ENCODE measurements around the gene ZNF573. TPM values are rescaled to one million over a fixed set of nuclear protein-coding genes. Genes with fewer than 3 reads are reported as not detected.
"Not testable (repeated sequence)": the region's sequence is repeated elsewhere in the genome, so short reads cannot be mapped to it uniquely, and the experiment has no call there.

Gene ZNF573
- total and polyA plus RNA-seq, 2 donors (not counting 3 experiments of a cell fraction or from before 2014, with no cell fraction given) = 1.4 to 6.3 TPM

- ChIA-PET POLR2A (no interaction called here), CTCF (interaction anchor here (1.0 kb wide), 1 partner anchor 9 kb away, joined by 3 read pairs; no protein-coding TSS in a partner anchor)
- H3K9me3 ChIP-seq (replicated peaks; ENCODE audit: control insufficient read depth, insufficient read depth, low read length) = no peaks in the 10 kb centered on the region
- H3K9me1 ChIP-seq (replicated peaks; ENCODE audit: control insufficient read depth, extremely low read depth, insufficient read depth, low read length) = no peaks in the 10 kb centered on the region
- TF ChIP-seq JUN (IDR thresholded peaks at IDR 0.05; ENCODE audit: borderline replicate concordance, insufficient read depth, insufficient read length, low read depth) = no peak
- no peak overlapping the region for H2AFZ ChIP-seq (ENCODE audit: low read depth, low read length)
- FAIRE-seq (no peak), DNase-seq (ENCODE audit: low read depth, low spot score) (no peak)
- H3K4me3 ChIP-seq (replicated peaks in 1 of 3; ENCODE audit: insufficient read depth in 1 of 3, low read depth in 1 of 3, low read length in 3 of 3) = no peak overlapping the region
- no TSS peak for BruUV-seq (replicated peaks)
- peaks cover 2% of the 10 kb centered on the region for H3K79me2 ChIP-seq (ENCODE audit: control insufficient read depth, insufficient read depth, low read length)
- H3K36me3 ChIP-seq (ENCODE audit: control insufficient read depth in 2 of 2, extremely low read depth in 1 of 2, insufficient read depth in 2 of 2, low read length in 2 of 2) = no peaks in the 10 kb centered on the region
- intact Hi-C loops (cut with micrococcal nuclease) (no loop called here), dilution Hi-C loops (cut with MboI; ENCODE audit: extremely low pct_ligation_motif_present, low sequenced_read_pairs) (no loop called here)
- H3K4me2 ChIP-seq (ENCODE audit: insufficient read depth, low read length) = no peak overlapping the region
- no peak overlapping the region for H3K9ac ChIP-seq (replicated peaks; ENCODE audit: extremely low read depth, insufficient read depth, low read length)
- H3K27ac ChIP-seq (ENCODE audit: insufficient read depth, low read depth, low read length) = no peak overlapping the region
- H3K27me3 ChIP-seq (ENCODE audit: control insufficient read depth in 2 of 2, insufficient read depth in 2 of 2, low read length in 2 of 2) = no peaks in the 10 kb centered on the region
- no peaks in the 10 kb centered on the region for H3K4me1 ChIP-seq (ENCODE audit: control insufficient read depth, extremely low read depth, insufficient read depth, low read length)
- no peaks in the 10 kb centered on the region for H4K20me1 ChIP-seq (replicated peaks; ENCODE audit: control insufficient read depth, extremely low read depth, insufficient read depth, low read length)
Observed at GRCh38 chr19:37770985-37771384, 8.4 kb downstream of the ZNF573 start.

DNA sequence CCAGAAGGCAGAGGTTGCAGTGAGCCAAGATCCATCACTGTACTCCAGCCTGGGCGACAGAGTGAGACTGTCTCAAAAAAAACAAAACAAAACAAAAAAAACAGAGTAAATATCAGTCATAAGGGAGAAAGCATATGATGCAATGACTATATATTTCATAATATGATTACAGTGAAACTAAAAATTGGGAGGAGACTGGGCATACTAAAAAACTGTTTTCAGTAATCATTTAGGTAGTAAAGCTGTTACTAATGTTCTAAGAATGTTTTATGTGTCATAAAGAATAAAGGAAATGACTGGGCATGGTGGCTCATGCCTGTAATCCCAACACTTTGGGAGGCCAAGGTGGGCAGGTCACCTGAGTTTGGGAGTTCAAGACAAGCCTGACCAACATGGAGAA lies 15.9 kb downstream of the ZNF573 start:
- Histone ChIP-seq H3K9ac (replicated peaks; ENCODE audit: extremely low read depth, insufficient read depth, low read length) (no peak overlapping the region), H3K4me1 (ENCODE audit: control insufficient read depth, extremely low read depth, insufficient read depth, low read length) (no peaks in the 10 kb centered on the region), H3K79me2 (ENCODE audit: control insufficient read depth, insufficient read depth, low read length) (no peaks in the 10 kb centered on the region), H2AFZ (ENCODE audit: low read depth, low read length) (no peak overlapping the region), H3K4me2 (ENCODE audit: insufficient read depth, low read length) (no peak overlapping the region), H3K9me3 (replicated peaks; ENCODE audit: control insufficient read depth, insufficient read depth, low read length) (no peaks in the 10 kb centered on the region), H3K27ac (ENCODE audit: insufficient read depth, low read depth, low read length) (no peak overlapping the region), H3K27me3 (ENCODE audit: control insufficient read depth in 2 of 2, insufficient read depth in 2 of 2, low read length in 2 of 2) (no peaks in the 10 kb centered on the region), H4K20me1 (replicated peaks; ENCODE audit: control insufficient read depth, extremely low read depth, insufficient read depth, low read length) (no peaks in the 10 kb centered on the region), H3K36me3 (ENCODE audit: control insufficient read depth in 2 of 2, extremely low read depth in 1 of 2, insufficient read depth in 2 of 2, low read length in 2 of 2) (no peaks in the 10 kb centered on the region), H3K4me3 (replicated peaks in 1 of 3; ENCODE audit: insufficient read depth in 1 of 3, low read depth in 1 of 3, low read length in 3 of 3) (no peak overlapping the region), H3K9me1 (replicated peaks; ENCODE audit: control insufficient read depth, extremely low read depth, insufficient read depth, low read length) (no peaks in the 10 kb centered on the region)
- FAIRE-seq (no peak), DNase-seq (ENCODE audit: low read depth, low spot score) (no peak)
- ChIA-PET CTCF (no interaction called here), POLR2A (no interaction called here)
- intact Hi-C loops (cut with micrococcal nuclease) = no loop called here
- no TSS peak for BruUV-seq (replicated peaks)
- TF ChIP-seq EZH2 (IDR thresholded peaks at IDR 0.05; ENCODE audit: borderline replicate concordance, low read depth, low read length, severe bottlenecking) (no peak), POLR2A (IDR thresholded peaks at IDR 0.05; ENCODE audit: low read depth, low read length) (no peak), FOS (IDR thresholded peaks at IDR 0.05; ENCODE audit: borderline replicate concordance, insufficient read depth, low read length) (no peak), GATA2 (IDR thresholded peaks at IDR 0.05; ENCODE audit: insufficient read depth, insufficient read length, low read depth, low read length) (no peak), POLR2AphosphoS5 (IDR thresholded peaks at IDR 0.05; ENCODE audit: insufficient read depth, low read depth, low read length) (no peak), MYC (IDR thresholded peaks at IDR 0.05; ENCODE audit: low read depth, low read length) (no peak), JUN (IDR thresholded peaks at IDR 0.05; ENCODE audit: borderline replicate concordance, insufficient read depth, insufficient read length, low read depth) (no peak)
- dilution Hi-C loops (cut with MboI; ENCODE audit: extremely low pct_ligation_motif_present, low sequenced_read_pairs) = no loop called here

GRCh38 chr19:37757683-37758082 lies 21.7 kb downstream of the ZNF573 start:
- intact Hi-C loops (cut with micrococcal nuclease); dilution Hi-C loops (cut with MboI; ENCODE audit: extremely low pct_ligation_motif_present, low sequenced_read_pairs); POLR2A ChIA-PET; BruUV-seq (replicated peaks); H3K9ac ChIP-seq (replicated peaks; ENCODE audit: extremely low read depth, insufficient read depth, low read length); H4K20me1 ChIP-seq (replicated peaks; ENCODE audit: control insufficient read depth, extremely low read depth, insufficient read depth, low read length); FAIRE-seq; H3K9me1 ChIP-seq (replicated peaks; ENCODE audit: control insufficient read depth, extremely low read depth, insufficient read depth, low read length); H3K9me3 ChIP-seq (replicated peaks; ENCODE audit: control insufficient read depth, insufficient read depth, low read length); H2AFZ ChIP-seq (ENCODE audit: low read depth, low read length); H3K4me1 ChIP-seq (ENCODE audit: control insufficient read depth, extremely low read depth, insufficient read depth, low read length); H3K27ac ChIP-seq (ENCODE audit: insufficient read depth, low read depth, low read length); H3K4me3 ChIP-seq (replicated peaks in 1 of 3; ENCODE audit: insufficient read depth in 1 of 3, low read depth in 1 of 3, low read length in 3 of 3); H3K27me3 ChIP-seq (ENCODE audit: control insufficient read depth in 2 of 2, insufficient read depth in 2 of 2, low read length in 2 of 2); H3K79me2 ChIP-seq (ENCODE audit: control insufficient read depth, insufficient read depth, low read length); DNase-seq (ENCODE audit: low read depth, low spot score); H3K4me2 ChIP-seq (ENCODE audit: insufficient read depth, low read length); H3K36me3 ChIP-seq (ENCODE audit: control insufficient read depth in 2 of 2, extremely low read depth in 1 of 2, insufficient read depth in 2 of 2, low read length in 2 of 2); CTCF ChIA-PET: not testable (repeated sequence)
